Left lung (tissue), 10 donors: Measurements from ENCODE around the gene SLCO4A1. TPM values are rescaled to one million over a fixed set of nuclear protein-coding genes. Genes with fewer than 3 reads are reported as not detected.

Source experiments
- ATAC-seq: fragments of 200-7000 bp; cut with Tn5 transposase; one replicate; pipeline ENCODE4 v1.9.1; 2020; ENCODE audit warnings: moderate library complexity
- DNase-seq, 4 donors: peaks; one replicate each; pipeline ENCODE4 v3.0.0-alpha.2; 2013 to 2020
- H3K27ac ChIP-seq, 2 donors: fragments of 200-600 bp; sonication (generic) in 1 of 2; one replicate each; pipeline versions ENCODE4 v1.5.0 to v1.8.0; 2020 to 2021
- H3K27me3 ChIP-seq, 2 donors: fragments of 200-600 bp; sonication (generic) in 1 of 2; one replicate each; pipeline versions ENCODE4 v1.5.0 to v1.8.0; 2020 to 2021
- H3K36me3 ChIP-seq, 2 donors: fragments of 200-600 bp; sonication (generic) in 1 of 2; one replicate each; pipeline versions ENCODE4 v1.5.0 to v1.8.0; 2020 to 2021
- H3K4me1 ChIP-seq, 2 donors: fragments of 200-600 bp; one replicate each; pipeline ENCODE4 v1.8.0; 2021
- H3K4me3 ChIP-seq, 2 donors: fragments of 200-600 bp; sonication (generic) in 1 of 2; one replicate each; pipeline versions ENCODE4 v1.5.0 to v1.8.0; 2020 to 2021; ENCODE audit warnings: mild to moderate bottlenecking in 1 of 2
- H3K9me3 ChIP-seq, 2 donors: fragments of 200-600 bp; sonication (generic) in 1 of 2; one replicate each; pipeline versions ENCODE4 v1.5.0 to v1.8.0; 2020 to 2021
- CTCF ChIP-seq, 2 donors: fragments of 200-600 bp; sonication (generic) in 1 of 2; IDR thresholded peaks; one replicate each; pipeline versions ENCODE4 v1.5.0 to v1.8.0; 2021; ENCODE audit warnings: antibody characterized with exemption in 2 of 2
- intact Hi-C, 2 donors: fragments of 100-400 bp; cut with DNase I; formaldehyde crosslinking; loops; one replicate each; pipeline versions ENCODE4 v1.11.2 to v1.14.2; 2022
- polyA plus RNA-seq, 6 donors: library from polyadenylated mRNA; unstranded; fragments of 120-200 nt; gene quantifications; one replicate each; pipeline ENCODE4 v1.2.1, GENCODE V29; 2013; ENCODE audit not compliant: insufficient read length in 6 of 6
- total RNA-seq, 2 donors: library from RNA; stranded (reverse); fragmentation: NEBNext Ultra II Directional; extraction: Animal tissue kit (Norgen Biotek cat#: 25700); gene quantifications; one replicate each; pipeline ENCODE4 v1.2.1, GENCODE V29; 2021
- donor health status: DM: no; HTN: yes; CAD: no.
- donor health status: DM: no; HTN: no; CAD: no.

The SLCO4A1 gene
- total and polyA plus RNA-seq, 8 donors, result 0.20 to 47.2 (median 0.60) TPM

GRCh38 chr20:62717933-62718332 is 75.6 kb downstream of the SLCO4A1 start:
- DNase-seq (peak in 1 of 4 donors; percentile 55), ATAC-seq (no peak)
- Histone ChIP-seq H3K4me1 (no peaks in the 10 kb centered on the region), H3K9me3 (peaks cover 0 to 19% of the 10 kb centered on the region in 2 donors), H3K27me3 (peaks cover 6 to 50% of the 10 kb centered on the region in 2 donors), H3K4me3 (no peak overlapping the region), H3K27ac (no peak overlapping the region), H3K36me3 (no peaks in the 10 kb centered on the region)
- intact Hi-C loops, result no loop called here
- TF ChIP-seq CTCF (IDR thresholded peaks at IDR 0.05), result no peak

- DNase-seq (peak in 1 of 4 donors; percentile 14), ATAC-seq (no peak)
- peaks cover 0 to 19% of the 10 kb centered on the region in 2 donors for H3K9me3 ChIP-seq
- H3K4me1 ChIP-seq, result no peaks in the 10 kb centered on the region
- no peak overlapping the region for H3K27ac ChIP-seq
- H3K27me3 ChIP-seq, result peaks cover 9 to 52% of the 10 kb centered on the region in 2 donors
- no peak overlapping the region for H3K4me3 ChIP-seq
- intact Hi-C loops, result no loop called here
- no peak for TF ChIP-seq CTCF (IDR thresholded peaks at IDR 0.05)
- no peaks in the 10 kb centered on the region for H3K36me3 ChIP-seq
Measured at GRCh38 chr20:62718546-62718945, 76.2 kb downstream of the SLCO4A1 start.

GRCh38 chr20:62719250-62719935 is 77.1 kb downstream of the SLCO4A1 start:
- DNase-seq (peak in 1 of 4 donors; percentile 8), ATAC-seq (no peak)
- Histone ChIP-seq H3K27ac (no peak overlapping the region), H3K9me3 (peaks cover 0 to 19% of the 10 kb centered on the region in 2 donors), H3K4me1 (no peaks in the 10 kb centered on the region), H3K36me3 (no peaks in the 10 kb centered on the region), H3K4me3 (no peak overlapping the region), H3K27me3 (peaks cover 13 to 60% of the 10 kb centered on the region in 2 donors)
- no peak for TF ChIP-seq CTCF (IDR thresholded peaks at IDR 0.05)
- intact Hi-C loops, result no loop called here

Other genes with a start within 250 kb of the SLCO4A1 start
- 1 to 10 TPM; 4.1 to 6.3 TPM for gene CABLES2, start 235.2 kb upstream of the SLCO4A1 start, total RNA-seq
- 10 to 100 TPM; 11.9 to 16.7 (median 14.6) TPM for gene CABLES2, start 235.2 kb upstream of the SLCO4A1 start, polyA plus RNA-seq
- 1 to 10 TPM in 1 of 2 donors, under 1 TPM in 1; 0.97 to 1.1 TPM for gene RBBP8NL, start 215.0 kb upstream of the SLCO4A1 start, total RNA-seq
- 1 to 10 TPM; 2.5 to 4.2 (median 3.7) TPM for gene RBBP8NL, start 215.0 kb upstream of the SLCO4A1 start, polyA plus RNA-seq
- gene GATA5, start 166.5 kb upstream of the SLCO4A1 start, total RNA-seq, result 1 to 10 TPM in 1 of 2 donors, under 1 TPM in 1; 0.84 to 2.5 TPM
- gene GATA5, start 166.5 kb upstream of the SLCO4A1 start, polyA plus RNA-seq, result 10 to 100 TPM; 23.1 to 45.8 (median 36.3) TPM
- 1 to 10 TPM in 1 of 2 donors, under 1 TPM in 1; 0.12 to 3.5 TPM for gene NTSR1, start 66.3 kb downstream of the SLCO4A1 start, total RNA-seq
- gene NTSR1, start 66.3 kb downstream of the SLCO4A1 start, polyA plus RNA-seq, result under 1 TPM; 0.03 to 0.14 (median 0.11) TPM
- 10 to 100 TPM in 1 of 2 donors, 1 to 10 TPM in 1; 6.1 to 10.1 TPM for gene MRGBP, start 154.0 kb downstream of the SLCO4A1 start, total RNA-seq
- gene MRGBP, start 154.0 kb downstream of the SLCO4A1 start, polyA plus RNA-seq, result 10 to 100 TPM; 12.2 to 16.0 (median 15.2) TPM
- 10 to 100 TPM; 40.9 to 58.3 TPM for gene OGFR, start 162.3 kb downstream of the SLCO4A1 start, total RNA-seq
- 10 to 100 TPM; 23.2 to 34.6 (median 28.7) TPM for gene OGFR, start 162.3 kb downstream of the SLCO4A1 start, polyA plus RNA-seq
- 1 to 10 TPM; 2.3 to 2.6 TPM for gene COL9A3, start 174.5 kb downstream of the SLCO4A1 start, total RNA-seq
- gene COL9A3, start 174.5 kb downstream of the SLCO4A1 start, polyA plus RNA-seq, result 100 to 1,000 TPM in 1 of 6 donors, 10 to 100 TPM in 5; 50.6 to 107 (median 71.1) TPM
- 1 to 10 TPM; 7.4 to 8.5 TPM for gene TCFL5, start 219.3 kb downstream of the SLCO4A1 start, total RNA-seq
- gene TCFL5, start 219.3 kb downstream of the SLCO4A1 start, polyA plus RNA-seq, result 10 to 100 TPM; 10.3 to 13.7 (median 11.7) TPM